ENCODE measurements around the gene CASP8AP2. TPM values are rescaled to one million over a fixed set of nuclear protein-coding genes. Genes with fewer than 3 reads are reported as not detected.
A peak's percentile ranks its signal among the peaks of the same experiment; 100 is the strongest.

The CASP8AP2 gene
- total and polyA plus RNA-seq, 2 donors (not counting 3 experiments of a cell fraction or from before 2014, with no cell fraction given), result 4.7 to 22.0 TPM

GRCh38 chr6:89781070-89782034, 48.3 kb upstream of the CASP8AP2 start:
- no TSS peak for BruUV-seq (replicated peaks)
- Histone ChIP-seq H3K4me3 (replicated peaks in 1 of 3; ENCODE audit: insufficient read depth in 1 of 3, low read depth in 1 of 3, low read length in 3 of 3) (no peak overlapping the region), H3K27me3 (ENCODE audit: control insufficient read depth in 2 of 2, insufficient read depth in 2 of 2, low read length in 2 of 2) (no peaks in the 10 kb centered on the region), H3K27ac (ENCODE audit: insufficient read depth, low read depth, low read length) (no peak overlapping the region), H3K4me1 (ENCODE audit: control insufficient read depth, extremely low read depth, insufficient read depth, low read length) (no peaks in the 10 kb centered on the region), H3K79me2 (ENCODE audit: control insufficient read depth, insufficient read depth, low read length) (no peaks in the 10 kb centered on the region), H3K9ac (replicated peaks; ENCODE audit: extremely low read depth, insufficient read depth, low read length) (no peak overlapping the region), H4K20me1 (replicated peaks; ENCODE audit: control insufficient read depth, extremely low read depth, insufficient read depth, low read length) (no peaks in the 10 kb centered on the region), H3K9me1 (replicated peaks; ENCODE audit: control insufficient read depth, extremely low read depth, insufficient read depth, low read length) (no peaks in the 10 kb centered on the region), H3K4me2 (ENCODE audit: insufficient read depth, low read length) (no peak overlapping the region), H3K9me3 (replicated peaks; ENCODE audit: control insufficient read depth, insufficient read depth, low read length) (no peaks in the 10 kb centered on the region), H2AFZ (ENCODE audit: low read depth, low read length) (no peak overlapping the region), H3K36me3 (ENCODE audit: control insufficient read depth in 2 of 2, extremely low read depth in 1 of 2, insufficient read depth in 2 of 2, low read length in 2 of 2) (peaks cover 2 to 5% of the 10 kb centered on the region in 2 experiments)
- CTCF ChIA-PET, result no interaction called here
- POLR2A ChIA-PET, result no interaction called here
- DNase-seq (ENCODE audit: low read depth, low spot score) (no peak), FAIRE-seq (peak; percentile 4)
- TF ChIP-seq GATA2 (IDR thresholded peaks at IDR 0.05; ENCODE audit: insufficient read depth, insufficient read length, low read depth, low read length) (no peak), JUN (IDR thresholded peaks at IDR 0.05; ENCODE audit: borderline replicate concordance, insufficient read depth, insufficient read length, low read depth) (no peak), MYC (IDR thresholded peaks at IDR 0.05; ENCODE audit: low read depth, low read length) (no peak), EZH2 (IDR thresholded peaks at IDR 0.05; ENCODE audit: borderline replicate concordance, low read depth, low read length, severe bottlenecking) (no peak), FOS (IDR thresholded peaks at IDR 0.05; ENCODE audit: borderline replicate concordance, insufficient read depth, low read length) (no peak), CTCF (IDR thresholded peaks at IDR 0.05; ENCODE audit: extremely low read depth in 1 of 2, insufficient read depth in 1 of 2, low read depth in 1 of 2, low read length in 2 of 2) (no peak), POLR2AphosphoS5 (IDR thresholded peaks at IDR 0.05; ENCODE audit: insufficient read depth, low read depth, low read length) (no peak), POLR2A (IDR thresholded peaks at IDR 0.05; ENCODE audit: low read depth, low read length) (no peak), MAX (IDR thresholded peaks at IDR 0.05; ENCODE audit: insufficient read depth, insufficient read length) (no peak)
- intact Hi-C loops (cut with micrococcal nuclease), result no loop called here
- dilution Hi-C loops (cut with MboI; ENCODE audit: extremely low pct_ligation_motif_present, low sequenced_read_pairs), result no loop called here
